SIG-M5 (cell line): ENCODE data around the gene EPB41L4B.
"Not testable (repeated sequence)": the region's sequence is repeated elsewhere in the genome, so short reads cannot be mapped to it uniquely, and the experiment has no call there.

ENCODE experiments used
- DNase-seq: peaks from one replicate; lab custom pipeline; 2025; lab: John Stamatoyannopoulos, UW

EPB41L4B gene

GRCh38 chr9:109244179-109245132, 76.4 kb downstream of the EPB41L4B start:
- DNase-seq: no peak

- no peak for DNase-seq
Measured at GRCh38 chr9:109242741-109243140, 78.1 kb downstream of the EPB41L4B start.

GRCh38 chr9:109242014-109242413, 78.8 kb downstream of the EPB41L4B start:
- no peak for DNase-seq

- no peak for DNase-seq
Measured at GRCh38 chr9:109241207-109241606, 79.7 kb downstream of the EPB41L4B start.

GRCh38 chr9:109239240-109239639, 81.6 kb downstream of the EPB41L4B start:
- DNase-seq: no peak

GRCh38 chr9:109238655-109239054, 82.2 kb downstream of the EPB41L4B start:
- DNase-seq: no peak

GRCh38 chr9:109238125-109238524, 82.7 kb downstream of the EPB41L4B start:
- DNase-seq: no peak

GRCh38 chr9:109232449-109233237, 88.2 kb downstream of the EPB41L4B start:
- DNase-seq: no peak

GRCh38 chr9:109231593-109231992, 89.3 kb downstream of the EPB41L4B start:
- no peak for DNase-seq

GRCh38 chr9:109230277-109230676, 90.6 kb downstream of the EPB41L4B start:
- DNase-seq: no peak

- no peak for DNase-seq
Measured at GRCh38 chr9:109229682-109230081, 91.2 kb downstream of the EPB41L4B start.

- no peak for DNase-seq
Measured at GRCh38 chr9:109228093-109228642, 92.7 kb downstream of the EPB41L4B start.

- no peak for DNase-seq
Measured at GRCh38 chr9:109225629-109226028, 95.2 kb downstream of the EPB41L4B start.

- DNase-seq: no peak
Measured at GRCh38 chr9:109224751-109225150, 96.1 kb downstream of the EPB41L4B start.

- DNase-seq: not testable (repeated sequence)
Measured at GRCh38 chr9:109218242-109218641, 102.6 kb downstream of the EPB41L4B start.

- DNase-seq: no peak
Measured at GRCh38 chr9:109214414-109214813, 106.4 kb downstream of the EPB41L4B start.

GRCh38 chr9:109213285-109214121, 107.4 kb downstream of the EPB41L4B start:
- DNase-seq: no peak

- DNase-seq: no peak
Measured at GRCh38 chr9:109212768-109213167, 108.1 kb downstream of the EPB41L4B start.

- DNase-seq: no peak
Measured at GRCh38 chr9:109206670-109207069, 114.2 kb downstream of the EPB41L4B start.

- DNase-seq: no peak
Measured at GRCh38 chr9:109205526-109205925, 115.3 kb downstream of the EPB41L4B start.

- no peak for DNase-seq
Measured at GRCh38 chr9:109203761-109204360, 117.0 kb downstream of the EPB41L4B start.
